Measurements from ENCODE around the gene UFM1. TPM values are rescaled to one million over a fixed set of nuclear protein-coding genes. Genes with fewer than 3 reads are reported as not detected.
"Not testable (repeated sequence)": the region's sequence is repeated elsewhere in the genome, so short reads cannot be mapped to it uniquely, and the experiment has no call there.

The UFM1 gene
- 43.3 TPM for total RNA-seq

GRCh38 chr13:38349390-38350113, at the start of gene UFM1:
UFM1 (plus strand) TSS chr13:38349851; CDS start chr13:38349920, 69 bp downstream.
- Histone ChIP-seq H3K9me3 (ENCODE audit: control insufficient read depth in 3 of 3, low read length in 3 of 3) (no peaks in the 10 kb centered on the region), H3K27ac (ENCODE audit: low read depth, low read length) (peak within 1 kb of the TSS; percentile 90), H3K27me3 (ENCODE audit: control insufficient read depth in 3 of 3, insufficient read depth in 3 of 3, low read length in 3 of 3) (no peaks in the 10 kb centered on the region), H3K4me3 (ENCODE audit: low read length in 3 of 3) (peak within 1 kb of the TSS; percentile 90 to 92 (median 91)), H3K4me1 (ENCODE audit: control insufficient read depth in 3 of 3, insufficient read depth in 3 of 3, low read length in 3 of 3) (peaks cover 0 to 24% (median 16%) of the 10 kb centered on the region in 3 donors), H3K9ac (ENCODE audit: low read depth in 1 of 3, low read length in 3 of 3) (peak within 1 kb of the TSS; percentile 87 to 95 (median 89)), H3K36me3 (ENCODE audit: control insufficient read depth in 3 of 3, insufficient read depth in 3 of 3, low read length in 3 of 3) (peaks cover 0 to 3% (median 0%) of the 10 kb centered on the region in 3 donors)

- H3K4me3 ChIP-seq (ENCODE audit: low read length in 3 of 3) = no peak overlapping the region
- H3K9ac ChIP-seq (ENCODE audit: low read depth in 1 of 3, low read length in 3 of 3) = no peak overlapping the region
- no peak overlapping the region for H3K27ac ChIP-seq (ENCODE audit: low read depth, low read length)
- H3K9me3 ChIP-seq (ENCODE audit: control insufficient read depth in 3 of 3, low read length in 3 of 3) = no peaks in the 10 kb centered on the region
- H3K4me1 ChIP-seq (ENCODE audit: control insufficient read depth in 3 of 3, insufficient read depth in 3 of 3, low read length in 3 of 3) = no peaks in the 10 kb centered on the region
- no peaks in the 10 kb centered on the region for H3K27me3 ChIP-seq (ENCODE audit: control insufficient read depth in 3 of 3, insufficient read depth in 3 of 3, low read length in 3 of 3)
- H3K36me3 ChIP-seq (ENCODE audit: control insufficient read depth in 3 of 3, insufficient read depth in 3 of 3, low read length in 3 of 3) = no peaks in the 10 kb centered on the region
These were observed 48.4 kb upstream of the UFM1 start for GRCh38 chr13:38301236-38301635.

GRCh38 chr13:38303816-38304320, 45.8 kb upstream of the UFM1 start:
- Histone ChIP-seq H3K27me3 (ENCODE audit: control insufficient read depth in 3 of 3, insufficient read depth in 3 of 3, low read length in 3 of 3) (no peaks in the 10 kb centered on the region), H3K36me3 (ENCODE audit: control insufficient read depth in 3 of 3, insufficient read depth in 3 of 3, low read length in 3 of 3) (no peaks in the 10 kb centered on the region), H3K27ac (ENCODE audit: low read depth, low read length) (no peak overlapping the region), H3K4me3 (ENCODE audit: low read length in 3 of 3) (no peak overlapping the region), H3K9me3 (ENCODE audit: control insufficient read depth in 3 of 3, low read length in 3 of 3) (no peaks in the 10 kb centered on the region), H3K9ac (ENCODE audit: low read depth in 1 of 3, low read length in 3 of 3) (no peak overlapping the region), H3K4me1 (ENCODE audit: control insufficient read depth in 3 of 3, insufficient read depth in 3 of 3, low read length in 3 of 3) (no peaks in the 10 kb centered on the region)

- Histone ChIP-seq H3K27ac (ENCODE audit: low read depth, low read length) (no peak overlapping the region), H3K27me3 (ENCODE audit: control insufficient read depth in 3 of 3, insufficient read depth in 3 of 3, low read length in 3 of 3) (no peaks in the 10 kb centered on the region), H3K4me1 (ENCODE audit: control insufficient read depth in 3 of 3, insufficient read depth in 3 of 3, low read length in 3 of 3) (no peaks in the 10 kb centered on the region), H3K36me3 (ENCODE audit: control insufficient read depth in 3 of 3, insufficient read depth in 3 of 3, low read length in 3 of 3) (no peaks in the 10 kb centered on the region), H3K4me3 (ENCODE audit: low read length in 3 of 3) (no peak overlapping the region), H3K9ac (ENCODE audit: low read depth in 1 of 3, low read length in 3 of 3) (no peak overlapping the region), H3K9me3 (ENCODE audit: control insufficient read depth in 3 of 3, low read length in 3 of 3) (no peaks in the 10 kb centered on the region)
These were observed 40.9 kb upstream of the UFM1 start for GRCh38 chr13:38308736-38309135.

GRCh38 chr13:38309397-38309796, 40.3 kb upstream of the UFM1 start:
- no peak overlapping the region for H3K9ac ChIP-seq (ENCODE audit: low read depth in 1 of 3, low read length in 3 of 3)
- H3K27ac ChIP-seq (ENCODE audit: low read depth, low read length) = no peak overlapping the region
- H3K36me3 ChIP-seq (ENCODE audit: control insufficient read depth in 3 of 3, insufficient read depth in 3 of 3, low read length in 3 of 3) = no peaks in the 10 kb centered on the region
- no peaks in the 10 kb centered on the region for H3K9me3 ChIP-seq (ENCODE audit: control insufficient read depth in 3 of 3, low read length in 3 of 3)
- H3K27me3 ChIP-seq (ENCODE audit: control insufficient read depth in 3 of 3, insufficient read depth in 3 of 3, low read length in 3 of 3) = no peaks in the 10 kb centered on the region
- H3K4me1 ChIP-seq (ENCODE audit: control insufficient read depth in 3 of 3, insufficient read depth in 3 of 3, low read length in 3 of 3) = no peaks in the 10 kb centered on the region
- H3K4me3 ChIP-seq (ENCODE audit: low read length in 3 of 3) = no peak overlapping the region

- H3K4me1 ChIP-seq (ENCODE audit: control insufficient read depth in 3 of 3, insufficient read depth in 3 of 3, low read length in 3 of 3); H3K36me3 ChIP-seq (ENCODE audit: control insufficient read depth in 3 of 3, insufficient read depth in 3 of 3, low read length in 3 of 3); H3K27me3 ChIP-seq (ENCODE audit: control insufficient read depth in 3 of 3, insufficient read depth in 3 of 3, low read length in 3 of 3); H3K9me3 ChIP-seq (ENCODE audit: control insufficient read depth in 3 of 3, low read length in 3 of 3); H3K4me3 ChIP-seq (ENCODE audit: low read length in 3 of 3); H3K27ac ChIP-seq (ENCODE audit: low read depth, low read length); H3K9ac ChIP-seq (ENCODE audit: low read depth in 1 of 3, low read length in 3 of 3): not testable (repeated sequence)
These were observed 38.5 kb upstream of the UFM1 start for GRCh38 chr13:38311175-38311574.

- H3K4me3 ChIP-seq (ENCODE audit: low read length in 3 of 3) = no peak overlapping the region
- no peaks in the 10 kb centered on the region for H3K4me1 ChIP-seq (ENCODE audit: control insufficient read depth in 3 of 3, insufficient read depth in 3 of 3, low read length in 3 of 3)
- H3K27ac ChIP-seq (ENCODE audit: low read depth, low read length) = no peak overlapping the region
- H3K9ac ChIP-seq (ENCODE audit: low read depth in 1 of 3, low read length in 3 of 3) = no peak overlapping the region
- H3K9me3 ChIP-seq (ENCODE audit: control insufficient read depth in 3 of 3, low read length in 3 of 3) = no peaks in the 10 kb centered on the region
- H3K36me3 ChIP-seq (ENCODE audit: control insufficient read depth in 3 of 3, insufficient read depth in 3 of 3, low read length in 3 of 3) = no peaks in the 10 kb centered on the region
- H3K27me3 ChIP-seq (ENCODE audit: control insufficient read depth in 3 of 3, insufficient read depth in 3 of 3, low read length in 3 of 3) = no peaks in the 10 kb centered on the region
These were observed 33.5 kb upstream of the UFM1 start for GRCh38 chr13:38316129-38316528.

GRCh38 chr13:38321654-38322053, 28.0 kb upstream of the UFM1 start:
- no peak overlapping the region for H3K4me3 ChIP-seq (ENCODE audit: low read length in 3 of 3)

GRCh38 chr13:38325426-38325825, 24.2 kb upstream of the UFM1 start:
- no peak overlapping the region for H3K9ac ChIP-seq (ENCODE audit: low read depth in 1 of 3, low read length in 3 of 3)
- H3K27ac ChIP-seq (ENCODE audit: low read depth, low read length) = no peak overlapping the region
- no peaks in the 10 kb centered on the region for H3K27me3 ChIP-seq (ENCODE audit: control insufficient read depth in 3 of 3, insufficient read depth in 3 of 3, low read length in 3 of 3)
- no peaks in the 10 kb centered on the region for H3K9me3 ChIP-seq (ENCODE audit: control insufficient read depth in 3 of 3, low read length in 3 of 3)
- no peaks in the 10 kb centered on the region for H3K4me1 ChIP-seq (ENCODE audit: control insufficient read depth in 3 of 3, insufficient read depth in 3 of 3, low read length in 3 of 3)
- H3K4me3 ChIP-seq (ENCODE audit: low read length in 3 of 3) = no peak overlapping the region
- H3K36me3 ChIP-seq (ENCODE audit: control insufficient read depth in 3 of 3, insufficient read depth in 3 of 3, low read length in 3 of 3) = no peaks in the 10 kb centered on the region

More at GRCh38 chr13:38321654-38322053, 28.0 kb upstream of the UFM1 start:
- no peaks in the 10 kb centered on the region for H3K4me1 ChIP-seq (ENCODE audit: control insufficient read depth in 3 of 3, insufficient read depth in 3 of 3, low read length in 3 of 3)
- H3K9me3 ChIP-seq (ENCODE audit: control insufficient read depth in 3 of 3, low read length in 3 of 3) = no peaks in the 10 kb centered on the region
- H3K27me3 ChIP-seq (ENCODE audit: control insufficient read depth in 3 of 3, insufficient read depth in 3 of 3, low read length in 3 of 3) = no peaks in the 10 kb centered on the region
- H3K36me3 ChIP-seq (ENCODE audit: control insufficient read depth in 3 of 3, insufficient read depth in 3 of 3, low read length in 3 of 3) = no peaks in the 10 kb centered on the region
- H3K9ac ChIP-seq (ENCODE audit: low read depth in 1 of 3, low read length in 3 of 3) = no peak overlapping the region
- no peak overlapping the region for H3K27ac ChIP-seq (ENCODE audit: low read depth, low read length)

GRCh38 chr13:38328699-38329098, 21.0 kb upstream of the UFM1 start:
- Histone ChIP-seq H3K36me3 (ENCODE audit: control insufficient read depth in 3 of 3, insufficient read depth in 3 of 3, low read length in 3 of 3) (no peaks in the 10 kb centered on the region), H3K4me3 (ENCODE audit: low read length in 3 of 3) (no peak overlapping the region), H3K27ac (ENCODE audit: low read depth, low read length) (no peak overlapping the region), H3K9me3 (ENCODE audit: control insufficient read depth in 3 of 3, low read length in 3 of 3) (no peaks in the 10 kb centered on the region), H3K27me3 (ENCODE audit: control insufficient read depth in 3 of 3, insufficient read depth in 3 of 3, low read length in 3 of 3) (no peaks in the 10 kb centered on the region), H3K9ac (ENCODE audit: low read depth in 1 of 3, low read length in 3 of 3) (no peak overlapping the region), H3K4me1 (ENCODE audit: control insufficient read depth in 3 of 3, insufficient read depth in 3 of 3, low read length in 3 of 3) (no peaks in the 10 kb centered on the region)

All from skeletal muscle tissue (tissue), 4 donors.